OCI-LY7 (cell line): ENCODE results near the gene WNT11.

ENCODE experiments used
- CTCF ChIP-seq: fragments of 200-600 bp; sonication (generic); conservative IDR thresholded peaks from 2 replicates; pipeline ENCODE4 v1.5.1; 2014; ENCODE audit warnings: mild to moderate bottlenecking, antibody characterized with exemption, low read length, moderate library complexity, mixed read lengths
- EZH2phosphoT487 ChIP-seq: fragments of 200-600 bp; sonication (generic); IDR thresholded peaks from 2 replicates; pipeline ENCODE4 v1.6.1; 2018; ENCODE audit warnings: low read depth, borderline replicate concordance, mild to moderate bottlenecking, mixed run types, antibody characterized with exemption, low read length, moderate library complexity, mixed read lengths

GRCh38 chr11:76164081-76164480, 42.2 kb downstream of the WNT11 start:
- TF ChIP-seq CTCF (no peak), EZH2phosphoT487 (no peak)
